ENCODE data around the gene EFCAB5.

GRCh38 chr17:29945281-29945680, 3.8 kb downstream of the EFCAB5 start:
- no peak for TF ChIP-seq EZH2phosphoT487 (IDR thresholded peaks at IDR 0.05)
- TF ChIP-seq, protein P1, sequence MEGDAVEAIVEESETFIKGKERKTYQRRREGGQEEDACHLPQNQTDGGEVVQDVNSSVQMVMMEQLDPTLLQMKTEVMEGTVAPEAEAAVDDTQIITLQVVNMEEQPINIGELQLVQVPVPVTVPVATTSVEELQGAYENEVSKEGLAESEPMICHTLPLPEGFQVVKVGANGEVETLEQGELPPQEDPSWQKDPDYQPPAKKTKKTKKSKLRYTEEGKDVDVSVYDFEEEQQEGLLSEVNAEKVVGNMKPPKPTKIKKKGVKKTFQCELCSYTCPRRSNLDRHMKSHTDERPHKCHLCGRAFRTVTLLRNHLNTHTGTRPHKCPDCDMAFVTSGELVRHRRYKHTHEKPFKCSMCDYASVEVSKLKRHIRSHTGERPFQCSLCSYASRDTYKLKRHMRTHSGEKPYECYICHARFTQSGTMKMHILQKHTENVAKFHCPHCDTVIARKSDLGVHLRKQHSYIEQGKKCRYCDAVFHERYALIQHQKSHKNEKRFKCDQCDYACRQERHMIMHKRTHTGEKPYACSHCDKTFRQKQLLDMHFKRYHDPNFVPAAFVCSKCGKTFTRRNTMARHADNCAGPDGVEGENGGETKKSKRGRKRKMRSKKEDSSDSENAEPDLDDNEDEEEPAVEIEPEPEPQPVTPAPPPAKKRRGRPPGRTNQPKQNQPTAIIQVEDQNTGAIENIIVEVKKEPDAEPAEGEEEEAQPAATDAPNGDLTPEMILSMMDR (IDR thresholded peaks at IDR 0.05): no peak
